Hindlimb muscle (tissue), 1 donor: Measurements from ENCODE around the gene FOXN3. TPM values are rescaled to one million over a fixed set of nuclear protein-coding genes. Genes with fewer than 3 reads are reported as not detected.
A peak's percentile ranks its signal among the peaks of the same experiment; 100 is the strongest.

Experiments
- DNase-seq: peaks from one replicate; pipeline ENCODE4 v3.0.0-alpha.2; 2013
- polyA plus RNA-seq: library from polyadenylated mRNA; unstranded; fragments of 120-200 nt; gene quantifications from one replicate; pipeline ENCODE4 v1.2.1, GENCODE V29; 2013; ENCODE audit not compliant: insufficient read length

FOXN3 gene
- polyA plus RNA-seq, 1 donor: 67.6 TPM

DNA sequence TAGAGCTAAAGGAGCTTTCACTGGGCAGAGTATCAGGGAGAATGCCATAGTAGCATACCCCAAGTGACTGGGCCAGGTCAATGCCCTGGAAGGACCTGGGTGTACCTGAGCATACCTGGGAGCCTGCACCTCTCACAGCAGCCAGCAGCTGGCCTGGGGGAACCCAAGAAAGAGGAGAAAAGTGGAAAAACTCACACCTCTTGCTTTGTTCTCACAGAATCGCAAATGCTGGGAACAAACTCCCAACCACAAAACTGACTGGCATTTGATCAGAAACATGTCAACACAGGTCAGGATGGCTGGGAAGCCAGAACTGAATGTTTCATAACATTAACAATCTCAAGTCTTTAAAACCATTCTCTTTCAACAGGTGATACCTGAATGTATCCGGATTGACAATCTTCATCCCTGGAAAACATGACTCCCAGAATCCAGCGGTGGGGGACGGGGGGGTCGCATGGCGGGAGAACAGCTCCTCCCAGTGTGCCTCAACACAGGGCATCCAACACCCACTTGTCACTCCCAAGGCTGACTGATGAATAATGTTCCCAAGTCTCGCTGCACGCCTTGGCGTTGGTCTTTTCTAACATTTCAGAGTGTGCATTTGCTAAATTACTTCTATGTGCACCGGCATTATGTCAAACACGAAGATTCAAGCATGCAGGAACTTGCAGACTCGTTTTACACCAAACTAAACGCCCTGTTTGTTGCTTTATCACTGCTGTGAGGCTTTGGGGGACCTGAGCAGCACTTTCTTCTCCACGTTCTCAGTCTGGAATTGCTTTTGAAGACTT, 7.9 kb downstream of the FOXN3 start:
- DNase-seq: no peak

DNA sequence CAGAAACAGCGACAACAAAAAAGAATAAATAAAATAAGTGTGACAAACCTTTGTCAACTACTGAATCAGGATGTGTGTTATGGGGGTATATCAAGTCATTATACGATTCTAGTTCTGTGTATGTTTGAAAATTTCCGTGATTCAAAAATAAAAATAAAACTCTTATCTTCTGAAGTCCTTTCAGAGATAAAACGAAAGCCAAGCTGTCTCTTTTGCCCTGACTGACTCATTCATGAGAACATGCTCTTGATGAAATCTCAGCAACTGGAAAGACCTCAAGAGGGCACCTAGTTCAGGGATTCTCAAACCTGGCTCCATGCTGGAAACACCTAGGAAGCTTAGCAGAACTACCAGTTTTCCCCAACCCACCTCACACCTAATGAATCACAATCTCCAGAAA, 9.2 kb downstream of the FOXN3 start:
- no peak for DNase-seq

DNA sequence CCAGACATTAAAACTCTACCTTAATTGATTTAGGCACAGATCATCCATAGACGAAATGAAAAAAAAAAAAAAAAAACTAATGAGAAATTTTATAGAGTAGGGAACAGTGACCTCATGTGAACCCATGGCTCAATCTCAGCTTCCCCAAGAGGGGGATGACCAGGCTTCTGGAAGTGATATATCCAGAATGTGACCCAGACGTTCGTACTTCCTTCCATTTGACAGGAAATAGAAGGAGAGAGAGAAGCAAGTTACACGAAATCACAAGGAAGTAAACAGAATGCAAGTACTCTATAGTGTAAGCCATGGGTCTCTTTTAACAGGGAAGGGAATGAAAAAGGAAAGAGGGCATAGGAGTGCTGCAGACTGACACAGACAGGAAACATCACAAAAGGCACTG, 10.1 kb downstream of the FOXN3 start:
- DNase-seq: no peak

DNA sequence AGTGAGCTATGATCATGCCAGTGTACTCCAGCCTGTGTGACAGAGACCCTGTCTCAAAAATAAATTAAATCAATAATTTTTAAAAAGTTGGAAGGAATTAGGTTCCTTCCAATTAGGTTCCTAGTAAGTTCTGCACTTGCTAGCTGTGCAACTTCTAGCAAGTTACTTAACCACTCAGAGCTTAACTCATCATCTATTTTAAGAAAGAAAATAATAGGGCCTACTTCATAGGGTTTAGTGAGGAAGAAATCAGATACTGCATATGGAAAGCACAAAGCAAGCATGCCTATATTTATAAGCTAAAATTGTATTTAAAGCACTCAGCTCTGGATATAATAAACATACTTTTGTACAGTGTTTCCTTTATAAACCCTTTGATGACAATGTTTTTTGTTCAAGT, 10.7 kb downstream of the FOXN3 start:
- no peak for DNase-seq

GRCh38 chr14:89405712-89406111, 11.3 kb downstream of the FOXN3 start:
- no peak for DNase-seq

- DNase-seq: no peak
Observed at GRCh38 chr14:89402363-89402762, 14.7 kb downstream of the FOXN3 start.

DNA sequence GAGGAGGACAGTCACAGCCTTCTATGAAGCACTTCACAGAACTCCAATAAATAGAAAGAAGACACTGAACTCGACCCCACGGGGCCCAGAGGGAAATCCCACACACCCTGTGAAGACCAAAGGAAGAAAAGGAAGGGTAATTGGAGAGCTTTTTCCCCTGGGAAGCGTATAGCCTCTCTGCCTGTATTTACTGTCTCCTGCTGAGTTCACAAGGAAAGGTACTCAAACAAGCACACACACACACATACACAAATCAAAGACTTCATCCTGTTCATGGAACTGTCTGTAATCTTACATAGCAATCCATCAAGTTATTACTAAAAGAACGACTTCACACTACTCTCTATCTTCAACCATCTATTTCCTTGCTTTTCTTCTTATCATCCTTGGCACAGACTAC, 15.3 kb downstream of the FOXN3 start:
- no peak for DNase-seq

DNA sequence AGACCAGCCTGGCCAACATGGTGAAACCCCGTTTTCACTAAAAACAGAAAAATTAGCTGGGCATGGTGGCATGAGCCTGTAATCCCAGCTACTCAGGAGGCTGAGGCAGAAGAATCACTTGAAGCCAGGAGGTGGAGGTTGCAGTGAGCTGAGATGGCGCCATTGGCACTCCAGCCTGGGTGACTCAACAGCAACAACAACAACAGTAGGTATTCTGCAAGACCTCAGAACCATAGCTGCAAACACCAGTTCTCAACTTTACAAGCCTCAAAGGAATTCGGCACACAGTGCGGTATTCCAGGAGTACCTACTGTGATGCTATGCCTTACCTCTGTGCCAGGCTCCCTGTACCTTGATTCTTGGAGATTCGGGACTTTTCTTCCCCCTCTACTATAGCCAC, 15.8 kb downstream of the FOXN3 start:
- no peak for DNase-seq

- no peak for DNase-seq
Observed at GRCh38 chr14:89400529-89400928, 16.5 kb downstream of the FOXN3 start.

DNA sequence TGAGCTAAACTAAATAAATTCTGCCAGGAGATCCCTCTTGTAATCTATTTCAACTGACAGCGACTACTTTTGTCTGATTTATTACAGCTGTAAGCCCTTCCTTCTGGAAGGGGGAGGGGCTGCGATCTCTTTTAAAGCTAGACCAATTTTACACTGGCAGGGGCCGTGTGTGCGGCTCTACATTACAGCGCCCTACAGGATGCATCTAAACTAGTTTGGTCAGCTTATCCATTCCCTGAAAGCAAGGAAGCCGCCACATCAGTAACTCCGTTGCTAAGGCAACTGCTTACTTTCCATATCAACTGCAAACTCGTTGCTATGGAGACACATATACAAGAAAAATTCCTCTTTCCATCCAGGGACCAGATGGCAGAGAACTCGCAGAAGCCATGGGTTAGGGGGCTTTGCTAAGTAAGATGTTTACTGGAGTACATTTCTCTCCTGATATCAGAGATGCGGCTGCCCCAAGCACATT, 17.4 kb downstream of the FOXN3 start:
- peak; percentile 76 for DNase-seq

- no peak for DNase-seq
Observed at GRCh38 chr14:89399157-89399556, 17.9 kb downstream of the FOXN3 start.

DNA sequence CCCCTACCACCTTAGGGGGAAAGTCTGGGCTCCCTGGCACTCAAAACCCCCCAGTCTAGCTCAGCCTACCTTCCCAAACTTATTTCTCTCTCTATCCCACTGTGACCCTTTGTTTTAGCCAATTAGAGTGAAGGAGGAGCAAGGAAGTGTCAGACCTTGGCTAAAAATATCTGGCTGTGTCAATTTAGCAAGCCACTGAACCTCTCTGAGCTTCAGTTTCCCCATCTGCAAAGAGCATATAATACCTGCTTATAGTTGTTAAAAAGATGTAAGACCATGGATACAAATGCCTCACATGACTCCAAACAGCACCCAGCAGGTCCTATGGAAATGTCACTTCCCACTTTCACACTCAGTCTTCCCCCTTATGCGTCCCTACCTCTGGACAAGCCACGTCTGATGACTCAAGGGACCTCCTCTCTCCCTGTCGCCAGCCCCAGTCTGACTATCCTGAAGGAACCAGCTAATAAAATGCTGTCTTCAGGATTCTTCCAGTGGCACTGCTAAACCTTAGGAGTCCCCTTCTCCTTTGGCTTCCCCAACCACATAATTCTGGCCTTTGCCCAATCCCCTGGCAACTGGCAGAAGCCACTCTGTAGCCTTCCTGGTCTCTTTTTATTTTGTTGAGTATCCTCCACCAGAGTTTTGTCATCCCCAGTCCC, 19.3 kb downstream of the FOXN3 start:
- DNase-seq: no peak

DNA sequence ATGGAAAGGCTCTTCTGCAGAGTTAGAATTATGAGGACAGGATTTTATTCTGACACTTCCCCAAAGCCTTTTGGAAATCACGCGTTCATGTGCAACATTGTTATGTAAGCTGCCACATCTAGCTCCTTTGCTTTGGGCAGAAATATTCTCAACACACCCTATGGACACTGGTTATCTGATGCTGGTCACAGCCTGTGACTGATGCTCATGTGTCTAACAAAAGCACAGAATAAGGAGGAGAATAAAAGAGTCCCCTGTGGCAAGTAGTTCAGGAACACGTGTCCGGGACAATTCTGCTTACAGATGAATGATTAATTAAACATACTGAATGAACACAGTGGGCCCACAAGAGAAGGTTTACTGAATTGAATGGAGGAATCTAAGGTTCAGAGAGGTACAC, 22.1 kb downstream of the FOXN3 start:
- DNase-seq: no peak

DNA sequence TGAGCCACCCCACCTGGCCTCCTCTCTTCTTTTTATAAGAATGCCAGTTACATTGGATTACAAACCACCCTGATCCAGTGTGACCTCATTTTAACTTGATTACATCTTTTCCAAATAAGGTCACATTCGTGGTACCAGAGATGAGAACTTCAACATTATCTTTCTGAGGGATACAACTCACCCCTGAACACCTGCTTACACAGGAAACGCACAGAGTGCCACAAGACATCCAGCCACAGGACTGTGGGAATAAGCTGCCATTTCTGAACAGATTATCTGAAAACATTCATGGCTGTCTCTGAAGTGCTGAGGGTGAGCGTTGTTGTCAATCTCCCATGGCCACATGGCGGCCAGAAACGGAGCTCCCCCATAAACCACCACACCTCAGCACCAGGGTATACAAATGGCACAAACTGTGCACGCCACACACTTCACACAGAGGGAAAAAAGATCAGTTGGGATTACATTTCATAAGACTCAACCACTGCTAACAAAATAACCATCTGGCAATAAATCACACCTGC, 23.7 kb downstream of the FOXN3 start:
- DNase-seq: no peak

DNA sequence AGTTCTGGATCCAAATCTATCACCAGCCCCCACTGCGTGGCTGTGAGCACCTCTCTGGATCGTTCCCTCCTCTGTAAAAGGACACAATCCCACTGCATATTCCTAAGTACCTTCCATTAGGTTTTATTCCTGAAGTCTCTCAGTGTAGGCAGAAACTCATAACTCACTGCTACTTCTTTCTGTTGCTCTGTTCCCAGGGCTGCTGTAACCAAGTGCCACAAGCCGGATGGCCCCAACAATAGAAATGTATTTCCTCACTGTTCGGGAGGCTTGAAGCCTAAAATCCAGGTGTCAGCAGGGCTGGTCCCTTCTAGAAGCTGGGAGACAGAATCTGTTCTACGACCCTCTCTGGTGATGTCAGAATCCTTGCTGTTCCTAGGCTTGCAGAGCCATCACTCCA, 24.9 kb downstream of the FOXN3 start:
- no peak for DNase-seq

- no peak for DNase-seq
Observed at GRCh38 chr14:89391556-89391955, 25.5 kb downstream of the FOXN3 start.

GRCh38 chr14:89391123-89391522, 25.9 kb downstream of the FOXN3 start:
- no peak for DNase-seq

DNA sequence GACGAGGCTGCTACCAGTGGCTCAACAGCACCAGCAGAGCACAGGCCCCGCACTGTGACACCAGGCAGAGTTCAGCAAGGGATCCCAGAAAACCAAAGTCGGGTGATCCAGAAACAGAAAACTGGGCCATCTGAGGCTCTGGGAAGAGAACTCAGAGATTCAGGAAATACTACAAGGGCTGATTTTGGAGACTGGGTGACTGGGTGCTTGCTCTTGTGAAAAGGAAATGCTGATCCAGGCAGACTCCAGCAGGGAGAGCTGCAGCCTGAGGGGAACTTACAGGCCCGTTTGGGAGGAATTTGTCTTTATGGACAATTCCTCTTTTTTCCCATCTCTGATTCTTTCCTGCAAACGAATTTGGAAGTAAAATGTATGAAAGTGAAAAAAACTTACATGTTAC, 28.2 kb downstream of the FOXN3 start:
- no peak for DNase-seq

DNA sequence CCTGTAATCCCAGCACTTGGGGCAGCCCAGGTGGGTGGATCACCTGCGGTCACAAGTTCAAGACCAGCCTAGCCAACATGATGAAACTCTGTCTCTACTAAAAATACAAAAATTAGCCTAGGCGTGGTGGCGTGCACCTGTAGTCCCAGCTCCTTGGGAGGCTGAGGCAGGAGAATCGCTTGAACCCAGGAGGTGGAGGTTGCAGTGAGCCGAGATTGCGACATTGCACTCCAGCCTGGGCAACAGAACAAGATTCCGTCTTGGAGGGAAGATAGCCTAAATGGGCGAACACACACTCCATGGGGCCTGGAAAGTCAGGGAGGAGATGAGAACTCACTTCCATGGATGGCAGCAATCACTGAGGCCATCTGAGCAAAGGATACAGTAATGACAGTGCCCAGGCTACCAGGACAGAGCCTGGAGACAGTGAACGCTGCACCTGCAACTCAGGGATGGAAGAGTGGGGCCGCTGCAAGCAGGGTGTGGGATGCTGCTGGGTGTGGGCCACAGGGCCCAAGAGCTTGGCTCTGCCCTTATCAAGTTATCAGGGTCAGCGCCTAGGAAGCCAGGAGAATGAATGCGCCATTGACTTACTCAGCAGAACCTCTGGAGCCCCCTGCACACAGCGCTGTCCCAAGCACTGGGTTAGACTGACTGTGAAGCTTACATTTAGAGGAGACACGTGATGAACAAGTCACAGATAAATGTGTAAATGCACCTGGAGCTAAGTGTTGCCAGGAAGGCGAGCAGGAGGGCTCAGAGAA, 28.9 kb downstream of the FOXN3 start:
- DNase-seq: no peak

- no peak for DNase-seq
Observed at GRCh38 chr14:89386212-89386886, 30.7 kb downstream of the FOXN3 start.

GRCh38 chr14:89384636-89385035, 32.4 kb downstream of the FOXN3 start:
- no peak for DNase-seq

DNA sequence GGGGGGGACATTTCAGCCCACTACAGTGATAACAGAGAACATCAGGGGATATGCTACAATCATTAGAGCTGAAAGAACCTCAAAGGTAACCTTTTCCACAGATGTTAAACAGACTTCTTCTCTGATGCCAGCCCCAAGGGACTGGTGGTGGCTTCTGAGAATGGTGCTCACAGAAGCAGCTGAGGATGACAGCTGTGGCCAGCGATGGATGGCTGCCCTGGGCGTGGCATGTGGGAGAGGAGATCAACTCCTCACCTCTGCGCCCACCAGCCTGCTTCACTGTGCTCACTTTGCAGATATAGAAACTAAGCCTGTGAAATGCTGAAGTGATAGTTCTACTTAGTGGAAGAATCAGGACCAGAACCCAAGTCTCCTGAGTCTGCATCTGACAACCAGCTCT, 33.0 kb downstream of the FOXN3 start:
- DNase-seq: no peak
